GM18861 (cell line): ENCODE data around the gene DUSP15.

Source experiments
- ATAC-seq: cut with Tn5 transposase; IDR thresholded peaks from one replicate; pipeline ENCODE4 v1.9.1; 2021; ENCODE audit not compliant: unreplicated experiment

DUSP15 gene

GRCh38 chr20:31860390-31861134 lies 9.8 kb downstream of the DUSP15 start:
- no peak for ATAC-seq

- no peak for ATAC-seq
Measured at GRCh38 chr20:31859998-31860380, 10.3 kb downstream of the DUSP15 start.

- ATAC-seq, result no peak
Measured at GRCh38 chr20:31859266-31859997, 10.9 kb downstream of the DUSP15 start.

GRCh38 chr20:31858760-31859083 lies 11.6 kb downstream of the DUSP15 start:
- no peak for ATAC-seq

- ATAC-seq, result no peak
Measured at GRCh38 chr20:31857861-31858759, 12.2 kb downstream of the DUSP15 start.

GRCh38 chr20:31856516-31856915 lies 13.8 kb downstream of the DUSP15 start:
- no peak for ATAC-seq

DNA sequence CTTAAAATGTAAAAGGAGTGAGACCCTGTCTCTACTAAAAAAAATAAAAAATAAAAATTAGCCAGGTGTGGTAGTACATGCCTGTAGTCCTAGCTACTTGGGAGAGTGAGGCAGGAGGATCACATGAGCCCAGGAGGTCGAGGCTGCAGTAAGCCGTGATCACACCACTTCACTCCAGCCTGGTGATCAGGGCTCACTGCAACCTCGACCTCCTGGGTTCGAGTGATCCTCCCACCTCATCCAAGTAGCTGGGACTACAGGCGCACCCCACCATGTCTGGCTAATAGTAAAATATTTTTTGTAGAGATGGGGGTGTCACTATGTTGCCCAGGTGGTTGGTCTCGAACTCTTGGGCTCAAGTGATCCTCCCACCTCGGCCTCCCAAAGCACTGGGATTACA lies 16.8 kb downstream of the DUSP15 start:
- ATAC-seq, result no peak

GRCh38 chr20:31851240-31851955 lies 18.9 kb downstream of the DUSP15 start:
- no peak for ATAC-seq

DNA sequence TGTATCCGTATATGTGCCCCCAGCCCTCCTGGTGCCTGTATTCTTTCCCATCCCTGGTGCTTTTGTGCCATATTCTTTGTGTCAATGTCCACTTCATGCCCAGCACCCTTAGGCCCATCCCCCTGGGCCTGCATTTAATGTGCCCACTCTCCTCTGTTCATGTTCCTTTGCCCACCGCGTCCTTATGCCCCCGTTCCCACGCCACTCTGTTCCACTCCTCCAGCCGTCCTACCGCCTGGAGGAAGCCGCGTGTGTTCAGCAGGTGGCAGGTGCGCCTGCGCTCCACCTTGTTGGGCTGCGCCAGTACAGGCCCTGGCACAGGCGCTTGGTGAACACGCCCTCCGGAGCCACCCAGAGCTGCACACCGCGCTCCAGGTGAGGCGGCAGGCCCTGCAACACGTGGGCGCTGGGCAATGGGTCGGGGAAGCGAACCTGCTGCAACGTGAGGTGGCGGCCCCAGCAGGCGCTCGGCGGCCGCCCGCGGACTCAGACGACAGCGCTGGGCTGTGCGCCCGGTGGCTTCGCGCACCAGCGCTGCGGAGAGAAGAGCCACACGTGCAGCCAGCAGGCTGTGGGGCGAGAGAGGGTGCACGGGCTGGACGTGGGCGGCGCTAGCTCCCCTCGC lies 20.9 kb downstream of the DUSP15 start:
- ATAC-seq, result no peak

- no peak for ATAC-seq
Measured at GRCh38 chr20:31848088-31848999, 22.0 kb downstream of the DUSP15 start.

GRCh38 chr20:31846793-31847138 lies 23.6 kb downstream of the DUSP15 start:
- ATAC-seq, result no peak

GRCh38 chr20:31845300-31845863 lies 24.9 kb downstream of the DUSP15 start, which contains the start of gene FOXS1:
TSS of gene FOXS1 (minus strand) at chr20:31845604. CDS start at chr20:31845542, 62 bp downstream.
- ATAC-seq, result no peak

DNA sequence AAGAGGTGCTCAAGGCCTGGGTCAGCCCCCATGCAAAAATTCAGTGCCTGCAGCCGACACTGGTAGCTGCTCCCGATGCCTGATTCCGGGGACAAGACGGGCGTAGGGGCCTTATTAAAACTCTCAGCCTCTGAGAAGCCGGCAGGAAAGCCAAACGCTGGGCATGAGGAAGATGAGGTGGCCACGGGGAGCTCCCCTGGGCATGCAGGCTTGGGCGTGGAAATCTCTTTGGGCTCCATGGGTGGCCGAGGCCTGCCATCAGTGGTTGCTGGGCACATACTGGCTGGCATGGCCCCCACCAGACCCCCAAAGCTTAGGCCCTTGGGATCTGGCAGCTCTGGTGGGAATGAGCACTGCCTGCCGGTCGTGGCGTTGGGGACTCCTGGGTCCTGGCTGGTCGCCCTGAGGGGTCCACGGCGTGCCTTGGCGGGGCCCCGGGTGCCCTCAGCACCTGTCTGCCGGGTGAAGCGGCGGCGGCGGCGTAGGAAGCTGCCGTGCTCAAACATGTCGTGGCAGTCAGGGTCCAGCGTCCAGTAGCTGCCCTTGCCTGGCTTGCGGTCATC lies 25.5 kb downstream of the DUSP15 start:
- ATAC-seq, result no peak

- ATAC-seq, result no peak
Measured at GRCh38 chr20:31843881-31844280, 26.4 kb downstream of the DUSP15 start.

GRCh38 chr20:31843288-31843687 lies 27.0 kb downstream of the DUSP15 start:
- ATAC-seq, result no peak

DNA sequence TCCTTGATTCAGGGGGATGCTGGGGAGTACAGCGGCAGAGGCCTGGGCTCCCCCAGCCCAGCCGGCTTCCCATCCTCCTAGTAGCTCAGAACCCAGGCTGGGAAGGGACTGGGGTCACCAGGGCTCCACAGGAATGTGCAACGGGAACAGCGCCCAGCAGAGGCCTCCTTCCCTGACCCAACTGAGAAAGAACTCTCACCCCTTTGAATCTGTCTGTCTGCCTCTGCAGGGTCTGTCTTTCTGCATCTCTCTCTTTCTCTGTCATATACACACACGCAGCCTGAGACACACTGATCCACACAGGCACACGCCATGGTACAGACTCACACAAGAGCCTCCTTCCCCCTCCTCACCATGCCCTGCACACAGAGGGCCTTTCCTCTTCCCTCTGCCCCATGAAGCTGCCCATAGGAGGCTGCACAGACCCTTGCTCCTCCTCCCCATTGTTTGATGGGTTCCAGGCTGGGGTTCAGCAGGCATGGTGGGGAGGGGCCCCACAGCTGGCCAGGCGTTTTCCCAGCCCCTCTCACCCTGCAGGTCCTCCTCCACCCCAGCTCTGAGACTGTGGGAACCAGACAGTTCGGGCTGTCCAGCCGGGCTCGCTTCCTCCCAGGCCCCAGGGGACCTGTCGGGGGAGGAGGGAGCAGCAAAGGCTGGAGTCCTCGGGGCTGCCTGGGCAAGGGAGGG lies 27.7 kb downstream of the DUSP15 start:
- ATAC-seq, result no peak

DNA sequence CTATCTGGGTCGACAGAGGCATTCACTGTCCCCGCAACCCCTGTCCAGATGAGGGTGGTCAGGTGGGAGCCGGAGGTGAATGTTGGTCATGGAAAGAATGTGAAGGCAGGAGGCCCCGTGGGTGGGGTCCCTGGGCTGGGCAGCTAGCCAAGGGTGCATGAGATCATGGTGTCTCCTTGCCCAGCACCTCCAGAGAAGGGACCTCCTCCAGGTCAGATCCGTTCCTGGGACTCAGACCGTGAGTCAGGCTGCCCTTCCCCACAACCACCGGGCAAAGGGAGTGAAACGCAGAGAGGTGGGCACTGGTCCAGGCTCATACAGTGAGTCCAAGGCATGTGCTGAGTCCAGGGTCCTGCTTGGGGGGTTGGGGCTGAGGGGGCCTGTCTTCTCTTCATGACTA lies 28.4 kb downstream of the DUSP15 start:
- no peak for ATAC-seq
